NOMO-1 treated with DMSO at 0.1 percent for 48 hours (cell line): ENCODE measurements around the gene GNG12.

ENCODE experiments used
- DNase-seq: peaks from one replicate; lab custom pipeline; 2025; ENCODE audit not compliant: unreplicated experiment; lab: John Stamatoyannopoulos, UW

GNG12 gene

GRCh38 chr1:67755160-67755559 is 78.1 kb downstream of the GNG12 start:
- peak; percentile 4 for DNase-seq

- no peak for DNase-seq
Measured at GRCh38 chr1:67754526-67754920, 78.7 kb downstream of the GNG12 start.

- no peak for DNase-seq
Measured at GRCh38 chr1:67753776-67754525, 79.3 kb downstream of the GNG12 start.

- DNase-seq = no peak
Measured at GRCh38 chr1:67752306-67752705, 81.0 kb downstream of the GNG12 start.

GRCh38 chr1:67750691-67751054 is 82.6 kb downstream of the GNG12 start:
- no peak for DNase-seq

- no peak for DNase-seq
Measured at GRCh38 chr1:67749844-67750690, 83.2 kb downstream of the GNG12 start.

GRCh38 chr1:67749263-67749843 is 83.9 kb downstream of the GNG12 start:
- DNase-seq = no peak

- no peak for DNase-seq
Measured at GRCh38 chr1:67748630-67749029, 84.6 kb downstream of the GNG12 start.

GRCh38 chr1:67747671-67748546 is 85.4 kb downstream of the GNG12 start:
- DNase-seq = no peak

GRCh38 chr1:67745875-67746698 is 87.2 kb downstream of the GNG12 start:
- no peak for DNase-seq

GRCh38 chr1:67743072-67743725 is 90.1 kb downstream of the GNG12 start:
- no peak for DNase-seq

- DNase-seq = no peak
Measured at GRCh38 chr1:67741736-67742135, 91.5 kb downstream of the GNG12 start.

GRCh38 chr1:67741121-67741520 is 92.1 kb downstream of the GNG12 start:
- DNase-seq = no peak

GRCh38 chr1:67740543-67740942 is 92.7 kb downstream of the GNG12 start:
- no peak for DNase-seq

GRCh38 chr1:67739361-67739760 is 93.9 kb downstream of the GNG12 start:
- DNase-seq = no peak

GRCh38 chr1:67738401-67738800 is 94.9 kb downstream of the GNG12 start:
- no peak for DNase-seq

- DNase-seq = no peak
Measured at GRCh38 chr1:67737875-67738274, 95.4 kb downstream of the GNG12 start.

GRCh38 chr1:67736750-67737149 is 96.5 kb downstream of the GNG12 start:
- no peak for DNase-seq

- no peak for DNase-seq
Measured at GRCh38 chr1:67735806-67736627, 97.2 kb downstream of the GNG12 start.
